ENCODE data around the gene IFT27.

IFT27 gene

GRCh38 chr22:36753120-36753802 lies 22.7 kb downstream of the IFT27 start:
- H3K27me3 ChIP-seq (ENCODE audit: control insufficient read depth, insufficient read depth, low read length): peaks cover 5% of the 10 kb centered on the region
- H3K9ac ChIP-seq (ENCODE audit: low read length): no peak overlapping the region
- no peak overlapping the region for H3K4me3 ChIP-seq (ENCODE audit: low read length)
- H3K27ac ChIP-seq (ENCODE audit: low read length): no peak overlapping the region
- no peaks in the 10 kb centered on the region for H3K36me3 ChIP-seq (ENCODE audit: control insufficient read depth, low read depth, low read length)
- H3K9me3 ChIP-seq (ENCODE audit: control insufficient read depth, low read depth, low read length): no peaks in the 10 kb centered on the region
- no peaks in the 10 kb centered on the region for H3K4me1 ChIP-seq (ENCODE audit: control insufficient read depth, low read depth, low read length)

GRCh38 chr22:36746375-36746970 lies 29.4 kb downstream of the IFT27 start:
- no peaks in the 10 kb centered on the region for H3K4me1 ChIP-seq (ENCODE audit: control insufficient read depth, low read depth, low read length)
- H3K9ac ChIP-seq (ENCODE audit: low read length): no peak overlapping the region
- H3K36me3 ChIP-seq (ENCODE audit: control insufficient read depth, low read depth, low read length): no peaks in the 10 kb centered on the region
- H3K9me3 ChIP-seq (ENCODE audit: control insufficient read depth, low read depth, low read length): no peaks in the 10 kb centered on the region
- no peak overlapping the region for H3K4me3 ChIP-seq (ENCODE audit: low read length)
- H3K27ac ChIP-seq (ENCODE audit: low read length): no peak overlapping the region
- no peaks in the 10 kb centered on the region for H3K27me3 ChIP-seq (ENCODE audit: control insufficient read depth, insufficient read depth, low read length)

DNA sequence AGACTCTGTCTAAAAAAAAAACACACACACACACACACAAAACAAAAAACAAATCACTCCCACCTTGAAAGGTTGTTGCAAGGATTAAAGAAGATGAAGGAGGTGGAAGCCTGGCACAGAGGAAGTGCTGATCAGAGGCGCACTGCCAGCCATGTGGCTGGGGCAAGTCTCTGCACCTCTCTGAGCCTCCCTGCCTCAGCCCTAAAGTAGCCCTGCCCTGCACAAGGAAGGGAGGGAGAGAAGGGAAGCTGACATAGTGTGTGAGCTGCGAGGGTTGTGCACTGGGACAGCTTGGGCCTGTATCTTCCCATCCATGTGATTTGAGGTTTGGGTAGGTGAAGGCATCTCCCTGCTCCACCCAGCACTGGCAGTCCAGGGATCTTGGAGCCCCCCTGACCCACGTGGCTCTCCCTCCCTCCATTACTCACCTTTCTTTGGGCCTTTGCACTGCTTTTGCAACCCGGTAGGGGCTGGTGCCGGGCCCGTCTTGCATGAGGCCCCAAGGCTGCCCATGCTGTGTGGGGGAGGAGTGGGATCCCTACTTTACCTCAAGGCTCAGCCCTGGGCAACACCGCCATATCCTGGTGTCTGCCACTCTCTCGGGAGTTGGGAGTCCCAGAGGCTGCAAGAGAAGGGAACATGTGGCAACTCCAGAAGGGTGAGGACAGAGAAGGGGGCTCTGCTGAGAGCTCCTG lies 30.5 kb downstream of the IFT27 start:
- Histone ChIP-seq H3K36me3 (ENCODE audit: control insufficient read depth, low read depth, low read length) (no peaks in the 10 kb centered on the region), H3K27me3 (ENCODE audit: control insufficient read depth, insufficient read depth, low read length) (no peaks in the 10 kb centered on the region), H3K27ac (ENCODE audit: low read length) (no peak overlapping the region), H3K9ac (ENCODE audit: low read length) (no peak overlapping the region), H3K4me3 (ENCODE audit: low read length) (no peak overlapping the region), H3K4me1 (ENCODE audit: control insufficient read depth, low read depth, low read length) (no peaks in the 10 kb centered on the region), H3K9me3 (ENCODE audit: control insufficient read depth, low read depth, low read length) (no peaks in the 10 kb centered on the region)

DNA sequence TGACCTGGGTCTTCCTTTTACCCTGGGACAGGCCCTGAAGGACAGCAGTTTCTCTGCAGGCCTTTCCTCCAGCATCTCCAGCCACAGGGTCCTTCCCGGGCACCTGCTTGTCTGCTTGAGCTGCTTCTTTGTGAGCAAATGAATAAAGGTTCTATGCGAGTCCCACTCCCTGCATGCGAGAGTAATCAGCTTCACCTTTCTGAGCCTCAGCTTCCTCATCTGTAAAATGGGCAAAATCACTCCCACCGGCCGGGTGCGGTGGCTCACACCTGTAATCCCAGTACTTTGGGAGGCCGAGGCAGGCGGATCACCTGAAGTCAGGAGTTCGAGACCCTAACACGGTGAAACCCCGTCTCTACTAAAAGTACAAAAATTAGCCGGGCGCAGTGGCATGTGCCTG lies 31.1 kb downstream of the IFT27 start:
- Histone ChIP-seq H3K9ac (ENCODE audit: low read length) (no peak overlapping the region), H3K36me3 (ENCODE audit: control insufficient read depth, low read depth, low read length) (no peaks in the 10 kb centered on the region), H3K27me3 (ENCODE audit: control insufficient read depth, insufficient read depth, low read length) (no peaks in the 10 kb centered on the region), H3K9me3 (ENCODE audit: control insufficient read depth, low read depth, low read length) (no peaks in the 10 kb centered on the region), H3K27ac (ENCODE audit: low read length) (no peak overlapping the region), H3K4me1 (ENCODE audit: control insufficient read depth, low read depth, low read length) (no peaks in the 10 kb centered on the region), H3K4me3 (ENCODE audit: low read length) (no peak overlapping the region)

DNA sequence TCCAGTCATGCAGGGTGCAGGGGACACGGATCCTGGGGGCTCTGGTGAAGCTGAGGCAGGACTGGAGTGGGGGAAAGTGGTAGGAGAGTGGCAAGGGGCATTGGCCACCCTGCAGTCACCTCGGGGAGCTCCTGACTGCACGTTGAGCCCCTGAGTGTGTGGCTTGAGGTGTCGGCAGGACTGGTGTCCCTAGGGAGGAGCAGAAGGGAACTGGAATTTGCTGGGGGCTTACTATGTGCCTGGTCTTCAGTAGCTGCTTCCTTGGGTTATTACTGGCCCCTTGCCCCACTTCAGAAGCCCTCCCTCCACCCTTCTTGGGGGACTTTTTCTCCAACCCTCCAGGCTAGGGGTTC lies 31.5 kb downstream of the IFT27 start:
- H3K9me3 ChIP-seq (ENCODE audit: control insufficient read depth, low read depth, low read length): no peaks in the 10 kb centered on the region
- H3K27ac ChIP-seq (ENCODE audit: low read length): no peak overlapping the region

DNA sequence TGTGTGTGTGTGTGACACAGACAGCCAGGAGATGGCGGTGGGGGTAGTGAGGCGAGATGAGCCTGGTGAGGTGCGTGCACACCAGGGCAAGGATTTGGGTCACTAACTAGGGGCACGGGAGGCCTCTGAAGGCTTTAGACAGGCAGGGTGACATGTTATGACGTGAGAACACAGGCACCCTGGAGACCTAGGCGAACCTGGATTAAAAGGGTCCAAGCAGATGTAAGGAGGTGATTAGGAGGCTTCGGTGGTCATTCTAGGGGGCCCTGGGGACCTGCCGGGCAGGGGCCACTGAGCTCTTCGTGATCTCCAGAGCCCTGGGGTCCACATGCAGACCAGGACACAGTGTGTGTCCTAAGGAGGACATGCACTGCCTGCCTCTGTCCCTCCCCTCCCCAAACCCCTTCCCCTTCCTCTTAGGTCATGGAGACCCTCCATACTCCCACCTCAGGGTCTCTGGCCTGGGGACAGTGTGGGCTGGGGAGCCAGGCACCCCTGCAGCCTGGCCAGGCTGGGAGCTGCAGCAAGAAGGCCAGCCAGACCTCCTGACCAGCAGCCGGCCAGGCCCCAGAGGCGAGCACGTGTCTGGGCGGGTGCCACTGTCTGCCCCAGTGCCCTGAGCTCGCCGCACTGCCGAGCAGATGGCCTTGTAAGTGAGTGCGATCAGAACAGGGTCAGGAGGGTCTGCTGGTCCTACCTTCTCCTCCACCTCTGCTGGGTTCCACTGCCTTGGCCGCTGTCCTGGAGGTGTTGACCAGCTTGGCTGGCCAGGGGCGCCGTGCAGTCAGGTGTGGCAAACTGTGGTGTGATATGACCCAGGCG lies 32.1 kb downstream of the IFT27 start:
- no peak overlapping the region for H3K27ac ChIP-seq (ENCODE audit: low read length)
- H3K36me3 ChIP-seq (ENCODE audit: control insufficient read depth, low read depth, low read length): no peaks in the 10 kb centered on the region
- no peaks in the 10 kb centered on the region for H3K27me3 ChIP-seq (ENCODE audit: control insufficient read depth, insufficient read depth, low read length)
- no peaks in the 10 kb centered on the region for H3K9me3 ChIP-seq (ENCODE audit: control insufficient read depth, low read depth, low read length)
- no peak overlapping the region for H3K9ac ChIP-seq (ENCODE audit: low read length)
- H3K4me1 ChIP-seq (ENCODE audit: control insufficient read depth, low read depth, low read length): no peaks in the 10 kb centered on the region
- H3K4me3 ChIP-seq (ENCODE audit: low read length): no peak overlapping the region

More for the DNA sequence above, 31.5 kb downstream of the IFT27 start:
- Histone ChIP-seq H3K9ac (ENCODE audit: low read length) (no peak overlapping the region), H3K4me1 (ENCODE audit: control insufficient read depth, low read depth, low read length) (no peaks in the 10 kb centered on the region), H3K4me3 (ENCODE audit: low read length) (no peak overlapping the region), H3K36me3 (ENCODE audit: control insufficient read depth, low read depth, low read length) (no peaks in the 10 kb centered on the region), H3K27me3 (ENCODE audit: control insufficient read depth, insufficient read depth, low read length) (no peaks in the 10 kb centered on the region)

- no peak overlapping the region for H3K9ac ChIP-seq (ENCODE audit: low read length)
- no peaks in the 10 kb centered on the region for H3K27me3 ChIP-seq (ENCODE audit: control insufficient read depth, insufficient read depth, low read length)
- no peaks in the 10 kb centered on the region for H3K4me1 ChIP-seq (ENCODE audit: control insufficient read depth, low read depth, low read length)
- no peaks in the 10 kb centered on the region for H3K36me3 ChIP-seq (ENCODE audit: control insufficient read depth, low read depth, low read length)
- no peaks in the 10 kb centered on the region for H3K9me3 ChIP-seq (ENCODE audit: control insufficient read depth, low read depth, low read length)
- H3K27ac ChIP-seq (ENCODE audit: low read length): no peak overlapping the region
- no peak overlapping the region for H3K4me3 ChIP-seq (ENCODE audit: low read length)
These were observed 32.9 kb downstream of the IFT27 start for GRCh38 chr22:36743011-36743410.

GRCh38 chr22:36741968-36742367 lies 34.0 kb downstream of the IFT27 start:
- Histone ChIP-seq H3K4me1 (ENCODE audit: control insufficient read depth, low read depth, low read length) (no peaks in the 10 kb centered on the region), H3K27ac (ENCODE audit: low read length) (no peak overlapping the region), H3K9ac (ENCODE audit: low read length) (no peak overlapping the region), H3K27me3 (ENCODE audit: control insufficient read depth, insufficient read depth, low read length) (peaks cover 5% of the 10 kb centered on the region), H3K9me3 (ENCODE audit: control insufficient read depth, low read depth, low read length) (no peaks in the 10 kb centered on the region), H3K4me3 (ENCODE audit: low read length) (no peak overlapping the region), H3K36me3 (ENCODE audit: control insufficient read depth, low read depth, low read length) (no peaks in the 10 kb centered on the region)

DNA sequence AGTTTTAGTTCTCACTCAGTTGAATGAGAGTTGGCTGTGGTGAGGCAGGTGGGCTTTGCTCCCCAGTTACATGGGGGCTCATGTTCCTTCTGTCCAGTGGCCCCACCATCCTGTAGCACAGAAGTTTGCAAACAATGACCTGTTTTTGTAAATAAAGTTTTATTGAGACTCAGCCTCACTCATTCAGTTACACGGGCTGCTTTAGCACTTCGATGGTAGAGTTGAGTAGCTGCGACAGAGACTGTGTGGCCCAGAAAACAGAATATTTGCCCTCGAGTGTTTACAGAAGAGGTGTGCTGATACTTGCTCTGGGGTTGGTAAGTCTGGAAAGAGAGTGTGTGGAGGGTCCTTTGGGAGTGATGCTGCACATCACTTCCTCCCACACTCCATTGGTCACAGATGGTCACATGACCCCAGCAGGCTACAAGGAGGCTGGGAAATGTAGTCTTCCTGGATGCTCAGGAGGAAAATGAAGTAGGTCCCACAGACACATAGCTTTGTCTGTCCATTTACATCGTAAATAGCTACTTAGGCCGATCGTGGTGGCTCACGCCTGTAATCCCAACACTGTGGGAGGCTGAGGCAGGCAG lies 34.6 kb downstream of the IFT27 start:
- H3K27me3 ChIP-seq (ENCODE audit: control insufficient read depth, insufficient read depth, low read length): peaks cover 5% of the 10 kb centered on the region
- H3K4me1 ChIP-seq (ENCODE audit: control insufficient read depth, low read depth, low read length): no peaks in the 10 kb centered on the region
- no peak overlapping the region for H3K9ac ChIP-seq (ENCODE audit: low read length)

DNA sequence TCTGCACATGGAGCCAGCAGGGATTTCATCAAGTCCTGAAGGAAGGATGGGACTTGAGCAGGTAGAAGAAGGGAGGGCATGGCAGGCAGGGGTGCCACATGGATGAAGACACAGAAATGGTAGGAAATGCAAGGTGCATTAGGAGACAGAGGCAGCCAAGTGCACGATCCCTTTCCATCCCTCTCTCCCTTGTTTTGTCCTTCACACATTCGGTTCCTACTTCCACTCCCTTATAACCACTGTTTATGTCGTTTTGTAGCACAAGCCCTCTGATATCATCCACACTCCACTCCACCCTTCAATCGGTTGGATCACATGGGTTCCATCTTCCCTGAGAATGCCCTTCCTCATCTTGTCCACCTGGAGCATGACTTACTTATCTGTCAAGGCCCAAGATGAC lies 35.2 kb downstream of the IFT27 start:
- H3K9ac ChIP-seq (ENCODE audit: low read length): no peak overlapping the region
- peaks cover 5% of the 10 kb centered on the region for H3K27me3 ChIP-seq (ENCODE audit: control insufficient read depth, insufficient read depth, low read length)
- H3K27ac ChIP-seq (ENCODE audit: low read length): no peak overlapping the region
- H3K9me3 ChIP-seq (ENCODE audit: control insufficient read depth, low read depth, low read length): no peaks in the 10 kb centered on the region
- H3K4me3 ChIP-seq (ENCODE audit: low read length): no peak overlapping the region
- no peaks in the 10 kb centered on the region for H3K36me3 ChIP-seq (ENCODE audit: control insufficient read depth, low read depth, low read length)
- no peaks in the 10 kb centered on the region for H3K4me1 ChIP-seq (ENCODE audit: control insufficient read depth, low read depth, low read length)

More for the DNA sequence above, 34.6 kb downstream of the IFT27 start:
- Histone ChIP-seq H3K27ac (ENCODE audit: low read length) (no peak overlapping the region), H3K4me3 (ENCODE audit: low read length) (no peak overlapping the region), H3K36me3 (ENCODE audit: control insufficient read depth, low read depth, low read length) (no peaks in the 10 kb centered on the region), H3K9me3 (ENCODE audit: control insufficient read depth, low read depth, low read length) (no peaks in the 10 kb centered on the region)

GRCh38 chr22:36739185-36739584 lies 36.7 kb downstream of the IFT27 start:
- Histone ChIP-seq H3K36me3 (ENCODE audit: control insufficient read depth, low read depth, low read length) (no peaks in the 10 kb centered on the region), H3K4me1 (ENCODE audit: control insufficient read depth, low read depth, low read length) (no peaks in the 10 kb centered on the region), H3K4me3 (ENCODE audit: low read length) (no peak overlapping the region), H3K9ac (ENCODE audit: low read length) (no peak overlapping the region), H3K9me3 (ENCODE audit: control insufficient read depth, low read depth, low read length) (no peaks in the 10 kb centered on the region), H3K27me3 (ENCODE audit: control insufficient read depth, insufficient read depth, low read length) (peaks cover 5% of the 10 kb centered on the region), H3K27ac (ENCODE audit: low read length) (no peak overlapping the region)
